ENCODE measurements around the gene SH3BP2. TPM values are rescaled to one million over a fixed set of nuclear protein-coding genes. Genes with fewer than 3 reads are reported as not detected.

The SH3BP2 gene
- total RNA-seq, 2 donors from 2014 or later, result 24.3 to 41.3 TPM

DNA sequence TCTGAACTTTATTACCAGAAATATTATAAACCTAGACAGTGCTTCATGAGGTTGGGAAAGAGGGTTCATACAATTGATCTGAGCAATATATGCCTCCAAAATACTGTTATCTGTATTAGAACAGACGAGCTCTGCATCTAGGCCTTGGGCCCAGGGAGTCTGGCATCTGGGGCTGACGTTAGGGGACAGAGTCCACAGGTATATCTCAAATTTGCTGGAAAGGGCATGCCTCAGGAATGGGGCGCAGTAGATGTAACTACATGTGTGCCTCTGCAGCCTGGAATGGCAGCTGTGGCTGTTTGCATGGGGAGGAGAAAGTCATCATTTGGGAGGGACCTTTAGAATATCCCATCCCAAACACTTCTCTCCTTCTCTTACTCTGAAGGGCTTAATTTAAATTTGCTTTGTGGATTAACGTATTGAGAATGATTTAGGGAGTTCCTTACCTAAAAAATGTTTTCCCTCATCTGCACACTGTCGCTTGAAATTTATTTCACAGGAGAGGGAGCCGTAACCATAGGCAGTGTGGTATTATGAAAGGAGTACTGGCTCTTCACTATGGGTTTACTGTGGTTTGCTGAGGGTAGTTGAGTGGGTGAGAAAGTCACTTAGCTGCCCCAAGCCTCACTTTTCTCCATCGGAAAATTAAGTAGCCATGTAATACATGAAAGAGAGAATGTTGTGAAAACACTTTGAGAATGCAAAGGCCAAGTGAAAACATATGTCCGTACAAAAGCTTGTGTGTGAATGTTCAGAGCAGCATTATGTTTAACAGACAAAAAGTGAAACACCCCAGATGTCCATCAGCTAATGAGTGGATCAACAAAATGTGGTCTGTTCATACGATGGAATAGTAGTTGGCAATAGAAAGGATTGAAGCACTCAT is 56.6 kb downstream of the SH3BP2 start:
- H3K27me3 ChIP-seq (replicated peaks; ENCODE audit: insufficient read depth), result no peaks in the 10 kb centered on the region
- no peaks in the 10 kb centered on the region for H3K9me3 ChIP-seq
- 68% methylated on average over 9 of the region's 9 CpGs for WGBS
- TF ChIP-seq POLR2A (IDR thresholded peaks at IDR 0.05) (no peak), CTCF (IDR thresholded peaks at IDR 0.05) (no peak), POLR2AphosphoS5 (IDR thresholded peaks at IDR 0.05) (no peak)
- no peak for DNase-seq (ENCODE audit: low spot score)
- no peak overlapping the region for H3K4me3 ChIP-seq
- no peak overlapping the region for H3K27ac ChIP-seq
- intact Hi-C loops (cut with DNase I), result no loop called here
- no peaks in the 10 kb centered on the region for H3K36me3 ChIP-seq
- H3K4me1 ChIP-seq (replicated peaks), result peaks cover 2% of the 10 kb centered on the region

GRCh38 chr4:2850966-2851798 is 58.3 kb downstream of the SH3BP2 start:
- WGBS, result 66% methylated on average over 2 of the region's 2 CpGs
- no peaks in the 10 kb centered on the region for H3K4me1 ChIP-seq (replicated peaks)
- TF ChIP-seq CTCF (IDR thresholded peaks at IDR 0.05) (no peak), POLR2AphosphoS5 (IDR thresholded peaks at IDR 0.05) (no peak), POLR2A (IDR thresholded peaks at IDR 0.05) (no peak)
- H3K36me3 ChIP-seq, result no peaks in the 10 kb centered on the region
- no peaks in the 10 kb centered on the region for H3K9me3 ChIP-seq
- no peak overlapping the region for H3K27ac ChIP-seq
- H3K4me3 ChIP-seq, result no peak overlapping the region
- intact Hi-C loops (cut with DNase I), result no loop called here
- no peak for DNase-seq (ENCODE audit: low spot score)
- H3K27me3 ChIP-seq (replicated peaks; ENCODE audit: insufficient read depth), result no peaks in the 10 kb centered on the region

GRCh38 chr4:2852481-2852921 is 59.6 kb downstream of the SH3BP2 start:
- intact Hi-C loops (cut with DNase I), result no loop called here
- no peak for DNase-seq (ENCODE audit: low spot score)
- H3K27me3 ChIP-seq (replicated peaks; ENCODE audit: insufficient read depth), result no peaks in the 10 kb centered on the region
- no peak overlapping the region for H3K4me3 ChIP-seq
- no peaks in the 10 kb centered on the region for H3K4me1 ChIP-seq (replicated peaks)
- no peaks in the 10 kb centered on the region for H3K36me3 ChIP-seq
- TF ChIP-seq CTCF (IDR thresholded peaks at IDR 0.05) (no peak), POLR2AphosphoS5 (IDR thresholded peaks at IDR 0.05) (no peak), POLR2A (IDR thresholded peaks at IDR 0.05) (no peak)
- 32% methylated on average over 7 of the region's 7 CpGs for WGBS
- H3K27ac ChIP-seq, result no peak overlapping the region
- H3K9me3 ChIP-seq, result no peaks in the 10 kb centered on the region

DNA sequence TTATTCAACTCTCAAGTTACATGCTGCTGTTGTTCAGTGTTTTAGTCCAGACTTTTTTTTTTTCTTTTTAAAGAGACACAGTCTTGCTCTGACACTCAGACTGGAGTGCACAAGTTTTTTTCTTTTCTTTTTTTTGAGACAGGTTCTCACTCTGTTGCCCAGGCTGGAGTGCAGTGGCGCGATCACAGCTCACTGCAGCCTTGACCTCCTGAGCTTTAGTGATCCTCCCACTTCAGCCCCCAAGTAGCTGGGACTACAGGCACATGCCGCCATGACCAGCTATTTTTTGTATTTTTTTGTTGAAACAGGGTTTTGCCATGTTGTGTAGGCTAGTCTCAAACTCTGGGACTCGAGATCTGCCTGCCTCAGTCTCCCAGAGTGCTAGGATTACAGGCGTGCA is 62.7 kb downstream of the SH3BP2 start:
- Histone ChIP-seq H3K4me3 (no peak overlapping the region), H3K27ac (no peak overlapping the region), H3K4me1 (replicated peaks) (peaks cover 2% of the 10 kb centered on the region), H3K9me3 (no peaks in the 10 kb centered on the region), H3K36me3 (no peaks in the 10 kb centered on the region), H3K27me3 (replicated peaks; ENCODE audit: insufficient read depth) (no peaks in the 10 kb centered on the region)
- no peak for TF ChIP-seq CTCF (IDR thresholded peaks at IDR 0.05)
- TF ChIP-seq POLR2A (IDR thresholded peaks at IDR 0.05), result no peak
- TF ChIP-seq POLR2AphosphoS5 (IDR thresholded peaks at IDR 0.05), result no peak
- 96% methylated on average over 5 of the region's 5 CpGs for WGBS
- DNase-seq (ENCODE audit: low spot score), result no peak
- intact Hi-C loops (cut with DNase I), result no loop called here

All from prostate gland (tissue), 2 donors.